Prostate gland (tissue), 2 donors: ENCODE results near the gene DUSP16. TPM values are rescaled to one million over a fixed set of nuclear protein-coding genes. Genes with fewer than 3 reads are reported as not detected.

Experiments used
- DNase-seq: peaks from one replicate; pipeline ENCODE4 v3.0.0-alpha.2; 2019; ENCODE audit warnings: low spot score
- H3K27ac ChIP-seq, 2 donors: fragments of 200-600 bp; sonication (generic); 2 replicates each; pipeline ENCODE4 v1.5.1; 2017 to 2019
- H3K27me3 ChIP-seq: fragments of 200-600 bp; sonication (generic); replicated peaks from 2 replicates; pipeline ENCODE4 v1.5.1; 2019; ENCODE audit not compliant: insufficient read depth
- H3K36me3 ChIP-seq, 2 donors: fragments of 200-600 bp; sonication (generic); 1 replicate in 1 of 2; 2 replicates in 1 of 2; pipeline versions ENCODE4 v1.5.1 to v1.8.1; 2017 to 2019
- H3K4me1 ChIP-seq: fragments of 200-600 bp; sonication (generic); replicated peaks from 2 replicates; pipeline ENCODE4 v1.5.1; 2019
- H3K4me3 ChIP-seq, 2 donors: fragments of 200-600 bp; sonication (generic); 2 replicates each; pipeline ENCODE4 v1.5.1; 2017 to 2019
- H3K9me3 ChIP-seq: fragments of 200-600 bp; sonication (generic); 2 replicates; pipeline ENCODE4 v1.5.1; 2017
- POLR2A ChIP-seq: fragments of 450-650 bp; IDR thresholded peaks from one replicate; pipeline ENCODE4 v1.6.1; 2016; ENCODE audit warnings: antibody characterized with exemption, mild to moderate bottlenecking
- POLR2AphosphoS5 ChIP-seq: sonication (generic); formaldehyde crosslinking; IDR thresholded peaks from one replicate; pipeline ENCODE4 v1.6.1; 2017; ENCODE audit warnings: antibody characterized with exemption
- WGBS: methylation state at CpG from one replicate; pipeline ENCODE4 v1.1.5; 2018; 5-methylcytosine and 5-hydroxymethylcytosine counted together
- intact Hi-C: fragments of 100-400 bp; cut with DNase I; formaldehyde crosslinking; loops from one replicate; pipeline ENCODE4 v1.14.2; 2022
- total RNA-seq, 2 donors: library from RNA; depleted of rRNA; stranded (reverse); fragments of >200 nt; gene quantifications; one replicate each; pipeline ENCODE4 v1.1.0, GENCODE V29; 2016
- TF ChIP-seq, protein P1 (sequence below), 4 experiments: fragments of 200-600 bp in 2 of 4; fragments of 450-650 bp in 2 of 4; sonication (generic) in 2 of 4; IDR thresholded peaks; 1 replicate in 3 of 4; 2 replicates in 1 of 4; pipeline ENCODE4 v1.5.1; 2016 to 2019; ENCODE audit warnings: antibody characterized with exemption in 4 of 4, mild to moderate bottlenecking in 2 of 4, moderate library complexity in 2 of 4

The DUSP16 gene
- total RNA-seq, 2 donors from 2014 or later = 60.8 to 87.0 TPM

DNA sequence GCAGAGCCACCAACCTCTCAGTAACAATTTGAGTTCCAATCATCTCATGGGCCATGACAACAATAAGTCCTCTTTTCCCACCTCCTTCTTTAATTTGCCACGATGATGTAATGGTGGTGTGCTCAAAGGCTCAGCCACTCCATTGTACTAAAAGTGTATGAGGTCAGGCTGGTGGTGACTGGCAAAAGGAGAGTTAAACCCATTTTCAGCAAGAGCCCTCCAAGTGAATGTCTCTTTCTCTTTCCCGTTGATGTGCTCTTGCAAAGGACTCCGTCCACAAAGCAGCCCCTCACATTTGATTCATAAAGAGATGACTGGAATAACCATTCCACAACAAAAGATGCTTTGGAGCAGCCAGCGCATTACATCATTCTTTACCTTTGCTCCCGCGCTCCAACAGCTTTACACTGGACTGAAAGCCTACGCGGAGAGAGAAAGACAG lies 41.6 kb downstream of the DUSP16 start:
- DNase-seq = no peak
- TF ChIP-seq POLR2A (no peak), POLR2AphosphoS5 (no peak)
- TF ChIP-seq, protein P1, sequence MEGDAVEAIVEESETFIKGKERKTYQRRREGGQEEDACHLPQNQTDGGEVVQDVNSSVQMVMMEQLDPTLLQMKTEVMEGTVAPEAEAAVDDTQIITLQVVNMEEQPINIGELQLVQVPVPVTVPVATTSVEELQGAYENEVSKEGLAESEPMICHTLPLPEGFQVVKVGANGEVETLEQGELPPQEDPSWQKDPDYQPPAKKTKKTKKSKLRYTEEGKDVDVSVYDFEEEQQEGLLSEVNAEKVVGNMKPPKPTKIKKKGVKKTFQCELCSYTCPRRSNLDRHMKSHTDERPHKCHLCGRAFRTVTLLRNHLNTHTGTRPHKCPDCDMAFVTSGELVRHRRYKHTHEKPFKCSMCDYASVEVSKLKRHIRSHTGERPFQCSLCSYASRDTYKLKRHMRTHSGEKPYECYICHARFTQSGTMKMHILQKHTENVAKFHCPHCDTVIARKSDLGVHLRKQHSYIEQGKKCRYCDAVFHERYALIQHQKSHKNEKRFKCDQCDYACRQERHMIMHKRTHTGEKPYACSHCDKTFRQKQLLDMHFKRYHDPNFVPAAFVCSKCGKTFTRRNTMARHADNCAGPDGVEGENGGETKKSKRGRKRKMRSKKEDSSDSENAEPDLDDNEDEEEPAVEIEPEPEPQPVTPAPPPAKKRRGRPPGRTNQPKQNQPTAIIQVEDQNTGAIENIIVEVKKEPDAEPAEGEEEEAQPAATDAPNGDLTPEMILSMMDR (IDR thresholded peaks at IDR 0.05) = no peak
- intact Hi-C loops = no loop called here
- Histone ChIP-seq H3K9me3 (no peaks in the 10 kb centered on the region), H3K27me3 (no peaks in the 10 kb centered on the region), H3K27ac (no peak overlapping the region), H3K4me3 (no peak overlapping the region), H3K36me3 (no peaks in the 10 kb centered on the region), H3K4me1 (peaks cover 6% of the 10 kb centered on the region)
- WGBS = 84% methylated on average over 8 of the region's 8 CpGs

DNA sequence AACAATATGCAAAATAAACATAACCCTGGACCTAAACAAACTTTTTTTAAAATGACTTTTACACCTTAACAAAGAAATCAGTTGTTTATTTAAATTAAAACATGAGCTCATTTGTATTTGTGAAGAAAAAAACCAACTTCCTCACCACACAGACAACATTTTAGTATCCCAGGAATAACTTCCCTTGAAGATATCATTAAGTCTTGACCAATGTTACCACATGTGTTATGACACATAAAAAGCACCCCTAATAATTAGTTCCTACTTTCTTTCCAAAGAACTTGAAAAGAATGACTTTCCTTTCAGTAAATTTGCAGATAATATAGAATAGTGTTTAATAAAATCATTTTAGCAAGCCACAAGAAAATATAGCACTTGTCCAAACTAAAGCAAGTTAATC lies 42.4 kb downstream of the DUSP16 start:
- H3K4me3 ChIP-seq = no peak overlapping the region
- no peak overlapping the region for H3K27ac ChIP-seq
- DNase-seq = no peak
- H3K9me3 ChIP-seq = no peaks in the 10 kb centered on the region
- TF ChIP-seq POLR2AphosphoS5 (no peak), POLR2A (no peak)
- TF ChIP-seq, protein P1 (IDR thresholded peaks at IDR 0.05) = no peak
- H3K27me3 ChIP-seq = no peaks in the 10 kb centered on the region
- intact Hi-C loops = no loop called here
- peaks cover 6% of the 10 kb centered on the region for H3K4me1 ChIP-seq
- H3K36me3 ChIP-seq = no peaks in the 10 kb centered on the region

DNA sequence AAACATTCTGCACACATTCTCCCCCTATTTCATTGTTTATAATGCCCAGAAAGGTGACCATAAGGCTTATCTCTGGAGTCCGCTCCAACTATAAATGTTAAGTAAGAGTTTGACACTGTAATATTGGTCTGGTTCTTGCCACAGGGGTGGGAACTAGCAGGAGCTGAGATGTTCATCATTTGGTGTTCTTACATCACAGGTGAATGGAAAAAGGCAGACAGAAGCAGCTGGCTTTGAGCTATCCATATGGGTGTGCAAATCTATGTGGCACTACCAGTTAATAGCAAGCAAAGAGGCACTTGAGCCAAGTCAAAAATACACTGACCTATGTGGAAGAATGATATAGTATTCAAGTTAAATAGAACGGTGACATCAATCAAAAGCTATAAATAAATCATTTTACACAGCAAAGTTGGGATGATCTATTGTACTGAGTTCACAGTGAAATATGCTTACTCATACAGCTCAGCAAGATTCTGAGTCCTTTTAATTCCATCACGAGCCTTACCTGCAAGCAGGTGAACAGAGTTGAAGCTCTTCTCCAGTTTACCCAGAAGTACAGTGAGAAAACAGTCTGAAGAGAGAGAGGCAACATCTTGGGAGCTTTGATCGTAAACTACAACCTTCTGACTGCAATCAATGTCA lies 43.2 kb downstream of the DUSP16 start:
- no peak for TF ChIP-seq POLR2AphosphoS5
- TF ChIP-seq POLR2A = no peak
- TF ChIP-seq, protein P1 (IDR thresholded peaks at IDR 0.05) = no peak
- Histone ChIP-seq H3K27me3 (no peaks in the 10 kb centered on the region), H3K9me3 (no peaks in the 10 kb centered on the region), H3K27ac (no peak overlapping the region), H3K36me3 (no peaks in the 10 kb centered on the region), H3K4me3 (no peak overlapping the region), H3K4me1 (peaks cover 6% of the 10 kb centered on the region)
- intact Hi-C loops = no loop called here
- WGBS = 71% methylated on average over 4 of the region's 4 CpGs
- DNase-seq = no peak

DNA sequence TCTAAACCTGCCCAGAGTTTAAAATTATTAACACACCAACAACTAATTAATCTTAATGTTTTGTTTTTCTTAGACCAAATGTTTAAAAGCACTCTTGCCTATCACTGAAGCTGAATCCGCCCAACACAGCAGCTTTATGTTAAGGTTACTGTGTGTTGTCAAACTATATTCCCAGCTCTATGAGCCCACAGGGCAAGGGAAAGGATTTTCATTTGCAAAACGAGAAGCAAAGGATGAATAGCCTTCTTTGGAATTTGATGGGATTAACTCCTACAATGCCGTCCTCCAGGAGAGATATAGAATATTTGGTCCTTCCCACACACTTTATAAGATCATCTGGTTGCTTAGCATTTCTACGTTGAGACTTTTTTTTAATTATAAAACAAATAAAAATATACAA lies 43.7 kb downstream of the DUSP16 start:
- 63% methylated on average over 4 of the region's 4 CpGs for WGBS
- Histone ChIP-seq H3K4me1 (peaks cover 6% of the 10 kb centered on the region), H3K27me3 (no peaks in the 10 kb centered on the region), H3K36me3 (no peaks in the 10 kb centered on the region), H3K9me3 (no peaks in the 10 kb centered on the region), H3K4me3 (no peak overlapping the region), H3K27ac (no peak overlapping the region)
- intact Hi-C loops = no loop called here
- no peak for TF ChIP-seq POLR2AphosphoS5
- TF ChIP-seq, protein P1 (IDR thresholded peaks at IDR 0.05) = no peak
- no peak for TF ChIP-seq POLR2A
- no peak for DNase-seq

DNA sequence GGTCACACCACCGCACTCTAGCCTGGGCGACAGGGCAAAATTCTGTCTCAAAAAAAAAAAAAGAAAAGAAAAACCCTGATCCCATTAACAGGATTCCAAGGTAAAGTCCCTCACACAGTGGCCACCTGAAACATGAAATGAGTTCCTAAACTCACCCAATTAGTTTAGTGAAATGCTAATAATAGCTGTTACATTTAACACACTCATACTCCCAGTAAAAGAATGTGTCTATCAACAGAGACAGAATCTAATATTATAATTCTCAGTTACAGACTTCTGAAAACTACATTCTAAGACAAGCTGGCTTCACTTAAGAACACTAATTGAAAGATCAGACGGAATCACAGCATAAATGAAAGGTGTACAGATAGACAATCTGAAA lies 44.2 kb downstream of the DUSP16 start:
- Histone ChIP-seq H3K4me3 (no peak overlapping the region), H3K4me1 (peaks cover 3% of the 10 kb centered on the region), H3K9me3 (no peaks in the 10 kb centered on the region), H3K27ac (no peak overlapping the region), H3K27me3 (no peaks in the 10 kb centered on the region), H3K36me3 (no peaks in the 10 kb centered on the region)
- 96% methylated on average over 3 of the region's 3 CpGs for WGBS
- TF ChIP-seq, protein P1 (IDR thresholded peaks at IDR 0.05) = no peak
- TF ChIP-seq POLR2AphosphoS5 (no peak), POLR2A (no peak)
- intact Hi-C loops = no loop called here
- no peak for DNase-seq
